GM19328 (cell line): ENCODE results near the gene ACP2.

Experiments used
- ATAC-seq: cut with Tn5 transposase; IDR thresholded peaks from one replicate; pipeline ENCODE4 v1.9.1; 2021; ENCODE audit warnings: mild to moderate bottlenecking, moderate library complexity; ENCODE audit not compliant: unreplicated experiment

The ACP2 gene

GRCh38 chr11:47269002-47269828 is 20.6 kb upstream of the ACP2 start:
- ATAC-seq, result peak; percentile 40

- ATAC-seq, result no peak
These were observed 19.9 kb upstream of the ACP2 start for GRCh38 chr11:47268448-47269001.

GRCh38 chr11:47267876-47268275 is 19.3 kb upstream of the ACP2 start:
- ATAC-seq, result no peak

GRCh38 chr11:47264521-47264920 is 15.9 kb upstream of the ACP2 start:
- ATAC-seq, result no peak

- ATAC-seq, result no peak
These were observed 15.5 kb upstream of the ACP2 start for GRCh38 chr11:47264119-47264518.

- ATAC-seq, result no peak
These were observed 12.7 kb upstream of the ACP2 start for GRCh38 chr11:47261291-47261800.

- no peak for ATAC-seq
These were observed 11.8 kb upstream of the ACP2 start for GRCh38 chr11:47260366-47260765.

GRCh38 chr11:47259232-47259977 is 10.8 kb upstream of the ACP2 start:
- no peak for ATAC-seq

GRCh38 chr11:47258317-47258902 is 9.8 kb upstream of the ACP2 start:
- no peak for ATAC-seq

- ATAC-seq, result no peak
These were observed 9.1 kb upstream of the ACP2 start, which contains the start of gene NR1H3 for GRCh38 chr11:47257517-47258316. Gene NR1H3 (plus strand): TSS chr11:47257996. CDS start chr11:47259217, 1,221 bp downstream.

- no peak for ATAC-seq
These were observed 8.5 kb upstream of the ACP2 start for GRCh38 chr11:47257177-47257516.

GRCh38 chr11:47256374-47256773 is 7.8 kb upstream of the ACP2 start:
- ATAC-seq, result no peak

- ATAC-seq, result no peak
These were observed 5.8 kb upstream of the ACP2 start for GRCh38 chr11:47254386-47254785.

GRCh38 chr11:47253660-47254059 is 5.0 kb upstream of the ACP2 start:
- ATAC-seq, result no peak

- no peak for ATAC-seq
These were observed 3.1 kb upstream of the ACP2 start for GRCh38 chr11:47251751-47252150.

GRCh38 chr11:47249378-47249715 is 733 bp upstream of the ACP2 start:
- ATAC-seq, result no peak

GRCh38 chr11:47248304-47248663 is 330 bp downstream of the ACP2 start:
- ATAC-seq, result peak; percentile 30

GRCh38 chr11:47247502-47247901 is 1.1 kb downstream of the ACP2 start:
- ATAC-seq, result no peak

- ATAC-seq, result no peak
These were observed 2.8 kb downstream of the ACP2 start for GRCh38 chr11:47245611-47246357.
